SK-N-SH treated with all-trans-retinoic acid at 6 μM for 48 hours (cell line): ENCODE measurements around the gene ZNF791.

ENCODE experiments used
- ATAC-seq: fragments of 200-7000 bp; cut with Tn5 transposase; 3 replicates; pipeline ENCODE4 v1.9.1; 2020; ENCODE audit warnings: mild to moderate bottlenecking, moderate library complexity
- BACH2 ChIP-seq: fragments of 250-450 bp; sonication (Bioruptor Pico); IDR thresholded peaks from 2 replicates; pipeline ENCODE4 v1.9.0; 2021; ENCODE audit warnings: mild to moderate bottlenecking, borderline replicate concordance
- CSDC2 ChIP-seq: fragments of 250-450 bp; sonication (Bioruptor Pico); IDR thresholded peaks from 2 replicates; pipeline ENCODE4 v1.5.0; 2020; ENCODE audit warnings: mild to moderate bottlenecking, moderate library complexity
- ESRRG ChIP-seq: fragments of 250-450 bp; sonication (Bioruptor Pico); IDR thresholded peaks from 2 replicates; pipeline ENCODE4 v1.6.1; 2021; ENCODE audit warnings: mild to moderate bottlenecking
- GLIS3 ChIP-seq: fragments of 250-450 bp; sonication (Bioruptor Pico); IDR thresholded peaks from 2 replicates; pipeline ENCODE4 v1.5.0; 2020; ENCODE audit warnings: mild to moderate bottlenecking, moderate library complexity
- ISL1 ChIP-seq: fragments of 250-450 bp; sonication (Bioruptor Pico); IDR thresholded peaks from 2 replicates; pipeline ENCODE4 v2.1.2; 2022; ENCODE audit warnings: mild to moderate bottlenecking, moderate library complexity
- OSR1 ChIP-seq: fragments of 250-450 bp; sonication (Bioruptor Pico); IDR thresholded peaks from 2 replicates; pipeline ENCODE4 v1.8.0; 2022; ENCODE audit warnings: moderate library complexity, mild to moderate bottlenecking, inconsistent platforms
- PPARA ChIP-seq: fragments of 250-450 bp; sonication (Bioruptor Pico); IDR thresholded peaks from 2 replicates; pipeline ENCODE4 v1.5.0; 2020; ENCODE audit warnings: mild to moderate bottlenecking, borderline replicate concordance
- RARB ChIP-seq: fragments of 250-450 bp; sonication (Bioruptor Pico); IDR thresholded peaks from 2 replicates; pipeline ENCODE4 v1.8.0; 2021; ENCODE audit warnings: mild to moderate bottlenecking, moderate library complexity
- SNAI2 ChIP-seq: fragments of 250-450 bp; sonication (Bioruptor Pico); IDR thresholded peaks from 2 replicates; pipeline ENCODE4 v1.5.0; 2020; ENCODE audit warnings: mild to moderate bottlenecking, moderate library complexity
- TCF4 ChIP-seq: fragments of 250-450 bp; sonication (Bioruptor Pico); IDR thresholded peaks from 2 replicates; pipeline ENCODE4 v1.8.0; 2021; ENCODE audit warnings: mild to moderate bottlenecking, moderate library complexity, borderline replicate concordance
- TOX ChIP-seq: fragments of 250-450 bp; sonication (Bioruptor Pico); IDR thresholded peaks from 2 replicates; pipeline ENCODE4 v1.8.0; 2021; ENCODE audit warnings: mild to moderate bottlenecking, moderate library complexity, borderline replicate concordance
- ZC3H10 ChIP-seq: fragments of 250-450 bp; sonication (Bioruptor Pico); IDR thresholded peaks from 2 replicates; pipeline ENCODE4 v1.5.1; 2021; ENCODE audit warnings: mild to moderate bottlenecking, moderate library complexity
- ZFP3 ChIP-seq: fragments of 250-450 bp; sonication (Bioruptor Pico); IDR thresholded peaks from 2 replicates; pipeline ENCODE4 v1.5.0; 2020; ENCODE audit warnings: mild to moderate bottlenecking, moderate library complexity
- ZFP30 ChIP-seq: fragments of 450-650 bp; formaldehyde crosslinking; IDR thresholded peaks from 2 replicates; pipeline ENCODE4 v1.5.0; 2022; ENCODE audit warnings: mild to moderate bottlenecking, moderate library complexity
- ZNF565 ChIP-seq: fragments of 450-650 bp; formaldehyde crosslinking; conservative IDR thresholded peaks from 2 replicates; pipeline ENCODE4 v1.5.0; 2020; ENCODE audit warnings: low read depth, mild to moderate bottlenecking, moderate library complexity
- ZNF70 ChIP-seq: fragments of 450-650 bp; formaldehyde crosslinking; IDR thresholded peaks from 2 replicates; pipeline ENCODE4 v1.5.0; 2020; ENCODE audit warnings: mild to moderate bottlenecking, moderate library complexity
- ZNF8 ChIP-seq: fragments of 450-650 bp; formaldehyde crosslinking; IDR thresholded peaks from 2 replicates; pipeline ENCODE4 v1.5.0; 2020; ENCODE audit warnings: mild to moderate bottlenecking, moderate library complexity
- TF ChIP-seq, protein P1 (sequence below): fragments of 250-450 bp; sonication (Bioruptor Pico); IDR thresholded peaks from 2 replicates; pipeline ENCODE4 v1.5.0; 2020; ENCODE audit warnings: mild to moderate bottlenecking, moderate library complexity
- TF ChIP-seq, protein P2 (sequence below): fragments of 250-450 bp; sonication (Bioruptor Pico); IDR thresholded peaks from 2 replicates; pipeline ENCODE4 v1.8.0; 2020; ENCODE audit warnings: mild to moderate bottlenecking, moderate library complexity, borderline replicate concordance
- TF ChIP-seq, protein P3 (sequence below): fragments of 250-450 bp; sonication (Bioruptor Pico); IDR thresholded peaks from 2 replicates; pipeline ENCODE4 v1.5.1; 2020; ENCODE audit warnings: low read depth, mild to moderate bottlenecking, moderate library complexity
- TF ChIP-seq, protein P4 (sequence below): fragments of 250-450 bp; sonication (Bioruptor Pico); IDR thresholded peaks from 2 replicates; pipeline ENCODE4 v1.5.1; 2021; ENCODE audit warnings: mild to moderate bottlenecking, moderate library complexity
- TF ChIP-seq, protein P5 (sequence below): fragments of 250-450 bp; sonication (Bioruptor Pico); IDR thresholded peaks from 2 replicates; pipeline ENCODE4 v1.8.0; 2021; ENCODE audit warnings: low read depth, mild to moderate bottlenecking, moderate library complexity, borderline replicate concordance

ZNF791 gene

DNA sequence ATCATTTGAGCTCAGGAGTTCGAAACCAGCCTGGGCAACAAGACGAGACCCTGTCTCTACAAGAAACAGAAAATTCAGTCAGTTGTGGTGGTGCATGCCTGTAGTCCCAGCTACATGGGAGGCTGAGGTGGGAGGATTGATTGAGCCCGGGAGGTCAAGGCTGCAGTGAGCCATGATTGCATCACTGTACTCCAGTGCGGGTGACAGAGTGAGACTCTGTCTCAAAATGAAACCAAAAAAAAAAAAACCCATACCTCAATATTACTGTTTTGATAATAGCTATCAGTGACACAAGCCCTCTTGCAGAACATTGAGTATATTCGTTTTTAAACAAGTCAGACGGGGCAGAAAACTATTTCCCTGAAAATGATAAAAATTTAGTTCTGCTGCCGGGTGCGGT, 16.2 kb downstream of the ZNF791 start:
- TF ChIP-seq RARB (CRISPR knock-in tag): no peak
- no peak for TF ChIP-seq ZFP3
- no peak for TF ChIP-seq TOX (CRISPR knock-in tag)
- no peak for TF ChIP-seq ZNF70
- TF ChIP-seq, protein P1, sequence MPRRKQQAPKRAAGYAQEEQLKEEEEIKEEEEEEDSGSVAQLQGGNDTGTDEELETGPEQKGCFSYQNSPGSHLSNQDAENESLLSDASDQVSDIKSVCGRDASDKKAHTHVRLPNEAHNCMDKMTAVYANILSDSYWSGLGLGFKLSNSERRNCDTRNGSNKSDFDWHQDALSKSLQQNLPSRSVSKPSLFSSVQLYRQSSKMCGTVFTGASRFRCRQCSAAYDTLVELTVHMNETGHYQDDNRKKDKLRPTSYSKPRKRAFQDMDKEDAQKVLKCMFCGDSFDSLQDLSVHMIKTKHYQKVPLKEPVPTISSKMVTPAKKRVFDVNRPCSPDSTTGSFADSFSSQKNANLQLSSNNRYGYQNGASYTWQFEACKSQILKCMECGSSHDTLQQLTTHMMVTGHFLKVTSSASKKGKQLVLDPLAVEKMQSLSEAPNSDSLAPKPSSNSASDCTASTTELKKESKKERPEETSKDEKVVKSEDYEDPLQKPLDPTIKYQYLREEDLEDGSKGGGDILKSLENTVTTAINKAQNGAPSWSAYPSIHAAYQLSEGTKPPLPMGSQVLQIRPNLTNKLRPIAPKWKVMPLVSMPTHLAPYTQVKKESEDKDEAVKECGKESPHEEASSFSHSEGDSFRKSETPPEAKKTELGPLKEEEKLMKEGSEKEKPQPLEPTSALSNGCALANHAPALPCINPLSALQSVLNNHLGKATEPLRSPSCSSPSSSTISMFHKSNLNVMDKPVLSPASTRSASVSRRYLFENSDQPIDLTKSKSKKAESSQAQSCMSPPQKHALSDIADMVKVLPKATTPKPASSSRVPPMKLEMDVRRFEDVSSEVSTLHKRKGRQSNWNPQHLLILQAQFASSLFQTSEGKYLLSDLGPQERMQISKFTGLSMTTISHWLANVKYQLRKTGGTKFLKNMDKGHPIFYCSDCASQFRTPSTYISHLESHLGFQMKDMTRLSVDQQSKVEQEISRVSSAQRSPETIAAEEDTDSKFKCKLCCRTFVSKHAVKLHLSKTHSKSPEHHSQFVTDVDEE: no peak
- no peak for TF ChIP-seq TCF4
- no peak for TF ChIP-seq BACH2 (CRISPR knock-in tag)
- TF ChIP-seq PPARA (CRISPR knock-in tag): no peak
- TF ChIP-seq, protein P2, sequence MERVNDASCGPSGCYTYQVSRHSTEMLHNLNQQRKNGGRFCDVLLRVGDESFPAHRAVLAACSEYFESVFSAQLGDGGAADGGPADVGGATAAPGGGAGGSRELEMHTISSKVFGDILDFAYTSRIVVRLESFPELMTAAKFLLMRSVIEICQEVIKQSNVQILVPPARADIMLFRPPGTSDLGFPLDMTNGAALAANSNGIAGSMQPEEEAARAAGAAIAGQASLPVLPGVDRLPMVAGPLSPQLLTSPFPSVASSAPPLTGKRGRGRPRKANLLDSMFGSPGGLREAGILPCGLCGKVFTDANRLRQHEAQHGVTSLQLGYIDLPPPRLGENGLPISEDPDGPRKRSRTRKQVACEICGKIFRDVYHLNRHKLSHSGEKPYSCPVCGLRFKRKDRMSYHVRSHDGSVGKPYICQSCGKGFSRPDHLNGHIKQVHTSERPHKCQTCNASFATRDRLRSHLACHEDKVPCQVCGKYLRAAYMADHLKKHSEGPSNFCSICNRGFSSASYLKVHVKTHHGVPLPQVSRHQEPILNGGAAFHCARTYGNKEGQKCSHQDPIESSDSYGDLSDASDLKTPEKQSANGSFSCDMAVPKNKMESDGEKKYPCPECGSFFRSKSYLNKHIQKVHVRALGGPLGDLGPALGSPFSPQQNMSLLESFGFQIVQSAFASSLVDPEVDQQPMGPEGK (CRISPR knock-in tag): no peak
- no peak for TF ChIP-seq ISL1 (CRISPR knock-in tag)
- TF ChIP-seq, all 23 proteins: peak for 0
- ATAC-seq: no peak

DNA sequence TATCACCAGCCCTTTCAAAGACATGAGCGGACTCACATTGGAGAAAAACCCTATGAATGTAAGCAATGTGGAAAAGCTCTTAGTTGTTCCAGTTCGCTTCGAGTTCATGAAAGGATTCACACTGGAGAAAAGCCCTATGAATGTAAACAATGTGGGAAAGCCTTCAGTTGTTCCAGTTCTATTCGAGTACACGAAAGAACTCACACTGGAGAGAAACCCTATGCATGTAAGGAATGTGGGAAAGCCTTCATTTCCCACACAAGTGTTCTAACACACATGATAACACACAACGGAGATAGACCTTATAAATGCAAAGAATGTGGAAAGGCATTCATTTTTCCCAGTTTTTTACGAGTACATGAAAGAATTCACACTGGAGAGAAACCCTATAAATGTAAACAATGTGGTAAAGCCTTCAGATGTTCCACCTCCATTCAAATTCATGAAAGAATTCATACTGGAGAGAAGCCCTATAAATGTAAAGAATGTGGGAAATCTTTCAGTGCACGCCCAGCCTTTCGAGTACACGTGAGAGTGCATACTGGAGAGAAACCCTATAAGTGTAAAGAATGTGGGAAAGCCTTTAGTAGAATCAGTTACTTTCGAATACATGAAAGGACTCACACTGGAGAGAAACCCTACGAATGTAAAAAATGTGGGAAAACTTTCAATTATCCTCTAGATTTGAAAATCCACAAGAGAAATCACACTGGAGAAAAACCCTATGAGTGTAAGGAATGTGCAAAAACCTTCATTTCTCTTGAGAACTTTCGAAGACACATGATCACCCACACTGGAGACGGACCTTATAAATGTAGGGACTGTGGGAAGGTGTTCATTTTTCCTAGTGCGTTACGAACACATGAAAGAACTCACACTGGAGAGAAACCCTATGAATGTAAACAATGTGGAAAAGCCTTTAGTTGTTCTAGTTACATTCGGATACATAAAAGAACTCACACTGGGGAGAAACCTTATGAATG, 17.6 kb downstream of the ZNF791 start:
- no peak for ATAC-seq
- TF ChIP-seq ZNF70 (no peak), ISL1 (CRISPR knock-in tag) (no peak), RARB (CRISPR knock-in tag) (no peak), ZNF565 (no peak), GLIS3 (CRISPR knock-in tag) (no peak)
- TF ChIP-seq, all 23 proteins: peak for 0

DNA sequence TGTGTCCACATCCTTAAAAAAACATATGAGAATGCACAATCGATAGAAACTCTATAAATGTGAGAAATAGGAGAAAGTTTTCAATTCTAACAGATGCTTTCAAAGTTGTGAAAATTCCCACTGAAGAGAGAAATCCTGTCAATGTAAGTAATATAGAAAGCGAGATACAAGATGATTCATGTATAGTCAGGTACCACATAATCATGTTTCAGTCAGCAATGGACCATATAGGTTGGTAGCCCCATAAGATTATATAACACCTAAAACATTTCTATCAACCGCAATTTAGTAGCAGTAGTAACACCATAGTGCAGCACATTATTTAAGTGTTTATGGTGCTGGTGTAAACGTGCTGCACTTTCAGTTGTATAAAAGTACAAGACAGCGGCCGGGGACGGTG, 18.5 kb downstream of the ZNF791 start:
- ATAC-seq: no peak
- TF ChIP-seq SNAI2 (CRISPR knock-in tag) (no peak), ESRRG (CRISPR knock-in tag) (no peak), OSR1 (CRISPR knock-in tag) (no peak), ZNF70 (no peak), GLIS3 (CRISPR knock-in tag) (no peak), ZNF8 (CRISPR knock-in tag) (no peak), ZFP3 (no peak), ZC3H10 (CRISPR knock-in tag) (no peak), TCF4 (no peak), CSDC2 (CRISPR knock-in tag) (no peak), RARB (CRISPR knock-in tag) (no peak), TOX (CRISPR knock-in tag) (no peak), PPARA (CRISPR knock-in tag) (no peak), ZFP30 (CRISPR knock-in tag) (no peak), ISL1 (CRISPR knock-in tag) (no peak)
- TF ChIP-seq, protein P3, sequence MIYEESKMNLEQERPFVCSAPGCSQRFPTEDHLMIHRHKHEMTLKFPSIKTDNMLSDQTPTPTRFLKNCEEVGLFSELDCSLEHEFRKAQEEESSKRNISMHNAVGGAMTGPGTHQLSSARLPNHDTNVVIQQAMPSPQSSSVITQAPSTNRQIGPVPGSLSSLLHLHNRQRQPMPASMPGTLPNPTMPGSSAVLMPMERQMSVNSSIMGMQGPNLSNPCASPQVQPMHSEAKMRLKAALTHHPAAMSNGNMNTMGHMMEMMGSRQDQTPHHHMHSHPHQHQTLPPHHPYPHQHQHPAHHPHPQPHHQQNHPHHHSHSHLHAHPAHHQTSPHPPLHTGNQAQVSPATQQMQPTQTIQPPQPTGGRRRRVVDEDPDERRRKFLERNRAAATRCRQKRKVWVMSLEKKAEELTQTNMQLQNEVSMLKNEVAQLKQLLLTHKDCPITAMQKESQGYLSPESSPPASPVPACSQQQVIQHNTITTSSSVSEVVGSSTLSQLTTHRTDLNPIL (CRISPR knock-in tag): no peak
- TF ChIP-seq, protein P1: no peak
- TF ChIP-seq, protein P4, sequence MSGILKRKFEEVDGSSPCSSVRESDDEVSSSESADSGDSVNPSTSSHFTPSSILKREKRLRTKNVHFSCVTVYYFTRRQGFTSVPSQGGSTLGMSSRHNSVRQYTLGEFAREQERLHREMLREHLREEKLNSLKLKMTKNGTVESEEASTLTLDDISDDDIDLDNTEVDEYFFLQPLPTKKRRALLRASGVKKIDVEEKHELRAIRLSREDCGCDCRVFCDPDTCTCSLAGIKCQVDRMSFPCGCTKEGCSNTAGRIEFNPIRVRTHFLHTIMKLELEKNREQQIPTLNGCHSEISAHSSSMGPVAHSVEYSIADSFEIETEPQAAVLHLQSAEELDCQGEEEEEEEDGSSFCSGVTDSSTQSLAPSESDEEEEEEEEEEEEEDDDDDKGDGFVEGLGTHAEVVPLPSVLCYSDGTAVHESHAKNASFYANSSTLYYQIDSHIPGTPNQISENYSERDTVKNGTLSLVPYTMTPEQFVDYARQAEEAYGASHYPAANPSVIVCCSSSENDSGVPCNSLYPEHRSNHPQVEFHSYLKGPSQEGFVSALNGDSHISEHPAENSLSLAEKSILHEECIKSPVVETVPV: no peak
- TF ChIP-seq, protein P2 (CRISPR knock-in tag): no peak
- TF ChIP-seq, protein P5, sequence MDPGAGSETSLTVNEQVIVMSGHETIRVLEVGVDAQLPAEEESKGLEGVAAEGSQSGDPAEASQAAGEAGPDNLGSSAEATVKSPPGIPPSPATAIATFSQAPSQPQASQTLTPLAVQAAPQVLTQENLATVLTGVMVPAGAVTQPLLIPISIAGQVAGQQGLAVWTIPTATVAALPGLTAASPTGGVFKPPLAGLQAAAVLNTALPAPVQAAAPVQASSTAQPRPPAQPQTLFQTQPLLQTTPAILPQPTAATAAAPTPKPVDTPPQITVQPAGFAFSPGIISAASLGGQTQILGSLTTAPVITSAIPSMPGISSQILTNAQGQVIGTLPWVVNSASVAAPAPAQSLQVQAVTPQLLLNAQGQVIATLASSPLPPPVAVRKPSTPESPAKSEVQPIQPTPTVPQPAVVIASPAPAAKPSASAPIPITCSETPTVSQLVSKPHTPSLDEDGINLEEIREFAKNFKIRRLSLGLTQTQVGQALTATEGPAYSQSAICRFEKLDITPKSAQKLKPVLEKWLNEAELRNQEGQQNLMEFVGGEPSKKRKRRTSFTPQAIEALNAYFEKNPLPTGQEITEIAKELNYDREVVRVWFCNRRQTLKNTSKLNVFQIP (CRISPR knock-in tag): no peak
